ENCODE measurements around the gene DDX1. TPM values are rescaled to one million over a fixed set of nuclear protein-coding genes. Genes with fewer than 3 reads are reported as not detected.

DDX1 gene
- total RNA-seq, 2 experiments from 2014 or later, result 42.7 to 91.8 TPM

DNA sequence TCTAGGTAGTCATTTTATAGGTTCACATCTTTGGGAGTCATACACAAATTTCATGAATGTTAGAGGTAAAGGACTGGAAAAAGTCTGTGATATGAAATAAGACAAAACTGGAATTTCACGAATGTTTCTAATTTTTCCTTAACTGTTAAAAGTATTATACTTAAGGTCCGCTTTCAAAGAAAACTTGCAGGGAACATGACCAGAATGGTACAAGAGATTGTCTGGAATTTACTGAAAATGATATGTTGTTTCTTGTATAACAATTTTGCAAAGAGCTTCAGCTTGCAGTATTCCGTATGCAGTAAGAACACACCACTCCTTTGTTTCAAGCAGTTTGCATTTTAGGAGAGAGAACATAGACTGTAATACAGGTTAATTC, 1.6 kb downstream of the DDX1 start:
- DNase-seq (ENCODE audit: low spot score), result no peak
- H2AFZ ChIP-seq (ENCODE audit: low read length), result no peak overlapping the region
- intact Hi-C loops (cut with micrococcal nuclease; ENCODE audit: unreplicated experiment), result no loop called here
- H3K4me3 ChIP-seq (ENCODE audit: low read depth, low read length, poor library complexity, severe bottlenecking), result peak overlapping the region; percentile 89
- peaks cover 40% of the 10 kb centered on the region for H3K36me3 ChIP-seq (ENCODE audit: insufficient read depth, low read length)
- peaks cover 10% of the 10 kb centered on the region; the same call in 1 of the 2 replicates for H4K20me1 ChIP-seq (ENCODE audit: insufficient read depth, low read length)
- ChIA-PET POLR2A (interaction anchor here (0.7 to 2.1 kb wide), 6 partner anchors 11 to 285 kb away, joined by 3 to 9 read pairs (median 5); no protein-coding TSS in a partner anchor), CTCF (ENCODE audit: unreplicated experiment) (no interaction called here)
- H3K9me2 ChIP-seq (ENCODE audit: insufficient read depth, low read length), result no peaks in the 10 kb centered on the region
- TSS peak; percentile 62 for BruUV-seq (replicated peaks)
- H3K4me1 ChIP-seq (ENCODE audit: insufficient read depth, low read length, poor library complexity, severe bottlenecking), result peaks cover 21% of the 10 kb centered on the region
- TF ChIP-seq, protein P1, sequence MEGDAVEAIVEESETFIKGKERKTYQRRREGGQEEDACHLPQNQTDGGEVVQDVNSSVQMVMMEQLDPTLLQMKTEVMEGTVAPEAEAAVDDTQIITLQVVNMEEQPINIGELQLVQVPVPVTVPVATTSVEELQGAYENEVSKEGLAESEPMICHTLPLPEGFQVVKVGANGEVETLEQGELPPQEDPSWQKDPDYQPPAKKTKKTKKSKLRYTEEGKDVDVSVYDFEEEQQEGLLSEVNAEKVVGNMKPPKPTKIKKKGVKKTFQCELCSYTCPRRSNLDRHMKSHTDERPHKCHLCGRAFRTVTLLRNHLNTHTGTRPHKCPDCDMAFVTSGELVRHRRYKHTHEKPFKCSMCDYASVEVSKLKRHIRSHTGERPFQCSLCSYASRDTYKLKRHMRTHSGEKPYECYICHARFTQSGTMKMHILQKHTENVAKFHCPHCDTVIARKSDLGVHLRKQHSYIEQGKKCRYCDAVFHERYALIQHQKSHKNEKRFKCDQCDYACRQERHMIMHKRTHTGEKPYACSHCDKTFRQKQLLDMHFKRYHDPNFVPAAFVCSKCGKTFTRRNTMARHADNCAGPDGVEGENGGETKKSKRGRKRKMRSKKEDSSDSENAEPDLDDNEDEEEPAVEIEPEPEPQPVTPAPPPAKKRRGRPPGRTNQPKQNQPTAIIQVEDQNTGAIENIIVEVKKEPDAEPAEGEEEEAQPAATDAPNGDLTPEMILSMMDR (conservative IDR thresholded peaks at IDR 0.05; ENCODE audit: low read length), result no peak
- TF ChIP-seq EZH2phosphoT487 (IDR thresholded peaks at IDR 0.05; ENCODE audit: borderline replicate concordance, low read depth, low read length), result no peak
- H3K9me3 ChIP-seq (ENCODE audit: low read length), result no peaks in the 10 kb centered on the region
- H3K4me2 ChIP-seq (ENCODE audit: low read length), result peak overlapping the region; percentile 72
- H3K27ac ChIP-seq (ENCODE audit: low read depth, low read length, poor library complexity, severe bottlenecking), result no peak overlapping the region
- peaks cover 44% of the 10 kb centered on the region for H3K79me2 ChIP-seq (ENCODE audit: insufficient read depth, low read depth, low read length)

DNA sequence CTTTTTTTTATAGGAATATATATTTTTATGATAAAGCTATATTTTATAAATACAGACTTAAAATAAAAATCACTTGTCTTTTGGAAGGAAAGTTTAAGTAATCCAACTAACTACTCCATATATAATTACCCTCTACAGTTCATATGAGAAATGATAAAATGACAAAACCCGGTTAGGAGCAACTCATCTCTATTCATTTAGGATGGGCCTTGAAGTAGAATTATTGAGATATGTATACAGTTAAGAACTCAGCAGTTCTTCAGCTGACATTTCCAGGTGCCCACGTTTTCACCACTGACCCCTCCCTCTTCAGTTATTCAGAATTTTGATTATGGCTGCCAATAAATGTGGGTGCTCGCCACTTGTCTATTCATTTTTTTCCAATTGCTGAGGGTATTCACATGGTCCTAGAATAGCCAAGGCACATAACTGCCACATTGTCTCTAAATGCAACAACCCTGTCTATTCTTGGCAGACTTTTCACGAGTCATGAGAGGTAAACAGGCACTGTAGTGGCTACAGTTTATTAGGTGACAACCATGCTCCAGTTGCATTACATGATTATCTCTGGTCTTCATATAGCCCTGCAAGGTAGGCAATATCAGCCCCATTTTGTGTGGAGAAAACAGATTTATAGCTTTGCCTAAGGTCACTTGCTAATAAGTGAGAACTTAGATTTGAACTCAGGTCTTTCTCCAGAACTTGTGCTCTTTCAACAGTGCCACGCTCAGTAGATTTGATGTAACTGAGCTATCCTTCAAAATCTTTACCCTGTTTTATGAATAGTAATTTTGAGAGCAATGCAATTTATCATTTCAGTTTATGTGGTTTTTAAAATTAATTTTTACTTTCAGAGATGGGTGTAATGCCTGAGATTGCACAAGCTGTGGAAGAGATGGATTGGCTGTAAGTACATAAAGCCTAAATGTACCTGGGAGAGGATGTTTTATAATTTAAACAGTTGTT, 2.9 kb downstream of the DDX1 start:
- no TSS peak for BruUV-seq (replicated peaks)
- Histone ChIP-seq H3K79me2 (ENCODE audit: insufficient read depth, low read depth, low read length) (peaks cover 44% of the 10 kb centered on the region), H3K4me2 (ENCODE audit: low read length) (0 out of 2 replicates have a peak overlapping the region, but pooled peaks have one; percentile 17)

More for the DNA sequence above, 2.9 kb downstream of the DDX1 start:
- TF ChIP-seq, protein P1 (conservative IDR thresholded peaks at IDR 0.05; ENCODE audit: low read length), result no peak
- no peak for TF ChIP-seq EZH2phosphoT487 (IDR thresholded peaks at IDR 0.05; ENCODE audit: borderline replicate concordance, low read depth, low read length)
- Histone ChIP-seq H3K4me1 (ENCODE audit: insufficient read depth, low read length, poor library complexity, severe bottlenecking) (peaks cover 21% of the 10 kb centered on the region), H3K36me3 (ENCODE audit: insufficient read depth, low read length) (peaks cover 50% of the 10 kb centered on the region), H3K27ac (ENCODE audit: low read depth, low read length, poor library complexity, severe bottlenecking) (no peak overlapping the region), H3K4me3 (ENCODE audit: low read depth, low read length, poor library complexity, severe bottlenecking) (no peak overlapping the region), H3K9me3 (ENCODE audit: low read length) (no peaks in the 10 kb centered on the region), H4K20me1 (ENCODE audit: insufficient read depth, low read length) (peaks cover 10% of the 10 kb centered on the region; the same call in 1 of the 2 replicates), H2AFZ (ENCODE audit: low read length) (no peak overlapping the region), H3K9me2 (ENCODE audit: insufficient read depth, low read length) (no peaks in the 10 kb centered on the region)
- ChIA-PET POLR2A (interaction anchor here (0.7 to 2.1 kb wide), 4 partner anchors 10 to 360 kb away, joined by 4 to 9 read pairs (median 5); no protein-coding TSS in a partner anchor), CTCF (ENCODE audit: unreplicated experiment) (interaction anchor here (1.2 kb wide), 1 partner anchor 17 kb away, joined by 5 read pairs; no protein-coding TSS in a partner anchor)
- intact Hi-C loops (cut with micrococcal nuclease; ENCODE audit: unreplicated experiment), result no loop called here
- DNase-seq (ENCODE audit: low spot score), result no peak
